Heart left ventricle (tissue), 16 donors: ENCODE data around the gene TCIRG1. TPM values are rescaled to one million over a fixed set of nuclear protein-coding genes. Genes with fewer than 3 reads are reported as not detected.

Experiments
- ATAC-seq, 4 donors: fragments of 200-7000 bp; cut with Tn5 transposase; one replicate each; pipeline ENCODE4 v1.9.1; 2020 to 2022; ENCODE audit warnings: moderate library complexity in 4 of 4, mild to moderate bottlenecking in 3 of 4, moderate number of reproducible peaks in 1 of 4
- DNase-seq, 5 donors: peaks; one replicate each; pipeline ENCODE4 v3.0.0-alpha.2; 2020
- H3K27ac ChIP-seq, 12 donors: fragments of 200-600 bp; sonication (generic) in 4 of 12; one replicate each; pipeline versions ENCODE4 v1.5.0 to v1.8.0; 2016 to 2022; ENCODE audit warnings: mild to moderate bottlenecking in 2 of 12
- H3K27me3 ChIP-seq, 9 donors: fragments of 200-600 bp; sonication (generic) in 2 of 9; one replicate each; pipeline versions ENCODE4 v1.5.1 to v1.8.0; 2016 to 2022; ENCODE audit warnings: mild to moderate bottlenecking in 3 of 9
- H3K36me3 ChIP-seq, 9 donors: fragments of 200-600 bp; sonication (generic) in 2 of 9; one replicate each; pipeline versions ENCODE4 v1.5.0 to v1.8.0; 2018 to 2022; ENCODE audit warnings: mild to moderate bottlenecking in 2 of 9
- H3K4me1 ChIP-seq, 12 donors: fragments of 200-600 bp; sonication (generic) in 4 of 12; one replicate each; pipeline versions ENCODE4 v1.5.0 to v1.8.0; 2016 to 2022; ENCODE audit warnings: mild to moderate bottlenecking in 3 of 12
- H3K4me3 ChIP-seq, 12 donors: fragments of 200-600 bp; sonication (generic) in 4 of 12; one replicate each; pipeline versions ENCODE4 v1.5.0 to v1.8.0; 2017 to 2022; ENCODE audit warnings: mild to moderate bottlenecking in 9 of 12, moderate library complexity in 4 of 12
- H3K9me3 ChIP-seq, 12 donors: fragments of 200-600 bp; sonication (generic) in 4 of 12; one replicate each; pipeline versions ENCODE4 v1.5.0 to v1.8.0; 2016 to 2022; ENCODE audit warnings: mild to moderate bottlenecking in 1 of 12
- POLR2A ChIP-seq, 2 donors: fragments of 450-650 bp; IDR thresholded peaks; one replicate each; pipeline ENCODE4 v1.6.1; 2017; ENCODE audit warnings: antibody characterized with exemption in 2 of 2, mild to moderate bottlenecking in 2 of 2, moderate library complexity in 2 of 2
- WGBS, 4 donors: extraction: QIAGEN DNeasy Blood & Tissue Kit in 2 of 4; methylation state at CpG; one replicate each; pipeline versions ENCODE4 v1.1.5 to v1.1.7; 2013 to 2018; 5-methylcytosine and 5-hydroxymethylcytosine counted together
- intact Hi-C, 10 donors: fragments of 100-400 bp; cut with DNase I; formaldehyde crosslinking; loops; one replicate each; pipeline versions ENCODE4 v1.11.1 to v1.14.2; 2022
- polyA plus RNA-seq, 2 donors: library from polyadenylated mRNA; stranded (reverse); fragments of 200-250 nt; gene quantifications; one replicate each; pipeline ENCODE4 v1.2.3, GENCODE V29; 2013
- total RNA-seq, 9 donors: library from RNA; depleted of rRNA in 2 of 9; stranded (reverse); fragments of >200 nt in 2 of 9; fragmentation: NEBNext Ultra II Directional in 3 of 9; extraction: Animal tissue kit (Norgen Biotek cat#: 25700) in 3 of 9; gene quantifications; one replicate each; pipeline versions ENCODE4 v1.1.0 to v1.2.4, GENCODE V29; 2016 to 2023
- TF ChIP-seq, protein P1 (sequence below), 12 donors: fragments of 200-600 bp; sonication (generic) in 4 of 12; IDR thresholded peaks; one replicate each; pipeline versions ENCODE4 v1.5.0 to v1.8.0; 2018 to 2022; ENCODE audit warnings: antibody characterized with exemption in 12 of 12, mild to moderate bottlenecking in 5 of 12
- donor health status: ischemic (EF 13 %, LVEDD 7.1; RV severe dilation, severe dysfunction).
- donor health status: healthy with polysubstance abuse.
- donor health status: DM: no; HTN: yes; CAD: no.
- donor health status: DM: no; HTN: no; CAD: no.
- donor health status: ischemic (EF 25% LVEDD 6.9; RV normal size, moderate dysfunction).
- donor health status: ischemic (EF 25% LVEDD 5.7; RV mildly dilated, moderate dysfunction).
- donor health status: healthy.
- donor health status: DM: yes; HTN: yes; CAD: no.
- donor health status: ischemic (EF 35%, LVEDD 5.7; RV mildly dilated, moderate dysfunction).
- donor health status: nonischemic (EF 11% LVEDD 7.7; RV severe dilation, severe dysfunction).
- donor health status: DM: yes; HTN: yes; CAD: no.
- donor health status: PGD.
- donor health status: ischemic (EF 29% LVEDD 5.4; RV normal size, mild dysfunction).
- donor health status: nonischemic (EF 23%, LVEDD 6.1; RV moderate dilation, normal function).

Gene TCIRG1
- total and polyA plus RNA-seq, 11 donors, result 10.2 to 88.7 (median 25.5) TPM

DNA sequence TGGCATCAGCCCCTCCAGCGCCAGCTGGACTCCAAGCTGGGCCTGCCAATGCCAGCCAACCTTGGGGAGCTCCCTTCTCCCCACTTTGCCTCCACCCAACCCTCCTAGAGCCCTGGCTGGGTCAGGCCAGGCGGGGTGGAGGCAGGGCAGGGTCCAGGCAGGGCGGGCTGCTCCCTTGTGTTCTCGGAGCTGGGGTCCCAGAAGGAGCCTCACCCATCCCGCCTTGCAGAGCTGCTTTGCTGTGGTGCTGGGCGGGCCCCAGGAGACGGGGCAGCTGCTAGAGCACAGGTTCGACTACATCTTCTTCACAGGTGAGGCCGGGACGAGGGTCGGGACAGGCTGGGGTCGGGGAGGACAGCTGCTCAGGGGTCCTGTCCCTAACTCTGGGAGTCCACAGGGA is 19.3 kb upstream of the TCIRG1 start:
- Histone ChIP-seq H3K4me3 (no peak overlapping the region), H3K36me3 (peaks cover 0 to under 1% (median 0%) of the 10 kb centered on the region in 9 donors), H3K9me3 (peaks cover 0 to 4% (median 0%) of the 10 kb centered on the region in 12 donors), H3K27me3 (no peaks in the 10 kb centered on the region), H3K27ac (no peak overlapping the region), H3K4me1 (peaks cover 0 to 12% (median 1%) of the 10 kb centered on the region in 12 donors)
- DNase-seq, result no peak
- TF ChIP-seq, protein P1, sequence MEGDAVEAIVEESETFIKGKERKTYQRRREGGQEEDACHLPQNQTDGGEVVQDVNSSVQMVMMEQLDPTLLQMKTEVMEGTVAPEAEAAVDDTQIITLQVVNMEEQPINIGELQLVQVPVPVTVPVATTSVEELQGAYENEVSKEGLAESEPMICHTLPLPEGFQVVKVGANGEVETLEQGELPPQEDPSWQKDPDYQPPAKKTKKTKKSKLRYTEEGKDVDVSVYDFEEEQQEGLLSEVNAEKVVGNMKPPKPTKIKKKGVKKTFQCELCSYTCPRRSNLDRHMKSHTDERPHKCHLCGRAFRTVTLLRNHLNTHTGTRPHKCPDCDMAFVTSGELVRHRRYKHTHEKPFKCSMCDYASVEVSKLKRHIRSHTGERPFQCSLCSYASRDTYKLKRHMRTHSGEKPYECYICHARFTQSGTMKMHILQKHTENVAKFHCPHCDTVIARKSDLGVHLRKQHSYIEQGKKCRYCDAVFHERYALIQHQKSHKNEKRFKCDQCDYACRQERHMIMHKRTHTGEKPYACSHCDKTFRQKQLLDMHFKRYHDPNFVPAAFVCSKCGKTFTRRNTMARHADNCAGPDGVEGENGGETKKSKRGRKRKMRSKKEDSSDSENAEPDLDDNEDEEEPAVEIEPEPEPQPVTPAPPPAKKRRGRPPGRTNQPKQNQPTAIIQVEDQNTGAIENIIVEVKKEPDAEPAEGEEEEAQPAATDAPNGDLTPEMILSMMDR (IDR thresholded peaks at IDR 0.05), result no peak
- TF ChIP-seq POLR2A (IDR thresholded peaks at IDR 0.05), result no peak
- intact Hi-C loops, result loop anchor here in 1 of 10 donors (10.0 kb wide), 1 partner anchor 185 kb away; no protein-coding TSS in a partner anchor
- ATAC-seq, result no peak
- WGBS, 4 donors, result 86 to 92% (median 90%) methylated on average over 9 to 12 of the region's 12 CpGs

DNA sequence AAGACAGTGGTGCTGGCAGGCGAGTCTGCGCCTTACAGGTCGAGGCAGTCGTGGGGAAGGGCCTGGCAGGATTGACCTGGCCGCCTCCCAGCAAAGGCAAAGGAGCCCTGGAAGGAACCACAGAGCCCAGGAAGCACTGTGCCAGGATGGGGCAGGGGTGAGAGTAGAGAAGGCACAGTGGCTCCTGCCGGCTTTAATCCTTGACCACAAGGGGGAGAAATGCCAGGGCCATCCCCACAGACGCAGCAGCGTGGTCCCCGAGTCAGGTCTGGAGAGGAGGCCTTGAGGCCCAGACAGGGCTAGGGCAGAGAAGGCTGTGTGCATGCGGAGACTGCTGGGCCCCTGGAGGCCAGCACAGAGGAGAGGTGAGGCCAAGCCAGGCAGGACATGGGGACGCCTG is 18.2 kb upstream of the TCIRG1 start:
- H3K36me3 ChIP-seq, result peaks cover 0 to 11% (median 0%) of the 10 kb centered on the region in 9 donors
- ATAC-seq, result peak in 3 of 4 donors; percentile 6 to 29 (median 21)
- no peak overlapping the region for H3K4me3 ChIP-seq
- TF ChIP-seq, protein P1 (IDR thresholded peaks at IDR 0.05), result peak in 4 of 12 donors; percentile 19 to 28 (median 24)
- no peak for TF ChIP-seq POLR2A (IDR thresholded peaks at IDR 0.05)
- intact Hi-C loops, result no loop called here
- 53 to 64% (median 60%) methylated on average over 10 to 11 of the region's 11 CpGs for WGBS, 4 donors
- no peak overlapping the region for H3K27ac ChIP-seq
- H3K4me1 ChIP-seq, result peaks cover 0 to 12% (median 1%) of the 10 kb centered on the region in 12 donors
- peak in 1 of 5 donors; percentile 40 for DNase-seq
- H3K27me3 ChIP-seq, result no peaks in the 10 kb centered on the region
- peaks cover 0 to 8% (median 0%) of the 10 kb centered on the region in 12 donors for H3K9me3 ChIP-seq

DNA sequence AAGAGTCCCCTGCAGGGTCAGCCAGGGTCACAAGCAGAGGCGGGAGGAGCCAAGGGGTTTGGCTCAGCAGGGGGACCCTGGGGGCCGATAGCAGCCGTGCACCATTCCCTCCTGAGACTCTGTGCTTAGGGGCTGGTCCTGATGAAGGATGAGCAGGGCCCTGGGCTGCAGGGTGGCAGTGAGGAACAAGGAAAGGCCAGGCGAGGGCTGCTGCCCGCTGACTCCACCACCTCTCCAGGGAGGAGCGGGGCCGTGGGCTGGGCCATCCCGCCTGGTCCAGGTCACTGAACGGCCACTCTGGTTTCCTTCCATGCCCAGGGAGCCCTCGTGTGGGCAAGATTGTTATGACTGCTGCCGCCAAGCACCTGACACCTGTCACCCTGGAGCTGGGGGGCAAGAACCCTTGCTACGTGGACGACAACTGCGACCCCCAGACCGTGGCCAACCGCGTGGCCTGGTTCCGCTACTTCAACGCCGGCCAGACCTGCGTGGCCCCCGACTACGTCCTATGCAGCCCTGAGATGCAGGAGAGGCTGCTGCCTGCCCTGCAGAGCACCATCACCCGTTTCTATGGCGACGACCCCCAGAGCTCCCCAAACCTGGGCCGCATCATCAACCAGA is 17.5 kb upstream of the TCIRG1 start:
- intact Hi-C loops, result no loop called here
- WGBS, 4 donors, result 69 to 75% (median 74%) methylated on average over 26 to 27 of the region's 27 CpGs
- Histone ChIP-seq H3K4me1 (peaks cover 0 to 12% (median 1%) of the 10 kb centered on the region in 12 donors), H3K27me3 (no peaks in the 10 kb centered on the region), H3K9me3 (peaks cover 0 to 8% (median 0%) of the 10 kb centered on the region in 12 donors), H3K4me3 (no peak overlapping the region), H3K27ac (no peak overlapping the region), H3K36me3 (peaks cover 0 to 17% (median 0%) of the 10 kb centered on the region in 9 donors)
- no peak for TF ChIP-seq POLR2A (IDR thresholded peaks at IDR 0.05)
- TF ChIP-seq, protein P1 (IDR thresholded peaks at IDR 0.05), result peak in 3 of 12 donors; percentile 7 to 12 (median 9)
- ATAC-seq, result peak in 2 of 4 donors; percentile 23 to 32
- DNase-seq, result peak in 1 of 5 donors; percentile 54

DNA sequence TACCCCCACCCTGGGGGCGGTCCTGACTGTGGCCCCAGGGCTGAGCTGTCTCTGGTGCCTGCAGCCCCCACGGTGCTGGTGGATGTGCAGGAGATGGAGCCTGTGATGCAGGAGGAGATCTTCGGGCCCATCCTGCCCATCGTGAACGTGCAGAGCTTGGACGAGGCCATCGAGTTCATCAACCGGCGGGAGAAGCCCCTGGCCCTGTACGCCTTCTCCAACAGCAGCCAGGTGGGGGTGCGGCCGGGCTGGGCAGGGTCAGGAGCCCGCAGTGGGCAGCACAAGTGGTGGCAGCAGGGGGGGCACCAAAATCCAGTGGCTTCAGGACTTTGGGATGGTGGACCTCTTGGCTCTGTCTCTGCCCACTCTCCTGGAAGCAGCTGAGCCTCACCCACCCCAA is 16.3 kb upstream of the TCIRG1 start:
- Histone ChIP-seq H3K4me1 (peaks cover 0 to 3% (median 0%) of the 10 kb centered on the region in 12 donors), H3K27ac (no peak overlapping the region), H3K27me3 (no peaks in the 10 kb centered on the region), H3K36me3 (peaks cover 0 to 17% (median 0%) of the 10 kb centered on the region in 9 donors), H3K9me3 (peaks cover 0 to 8% (median 0%) of the 10 kb centered on the region in 12 donors), H3K4me3 (no peak overlapping the region)
- TF ChIP-seq, protein P1 (IDR thresholded peaks at IDR 0.05), result no peak
- no peak for TF ChIP-seq POLR2A (IDR thresholded peaks at IDR 0.05)
- WGBS, 4 donors, result 80 to 88% (median 86%) methylated on average over 12 to 13 of the region's 13 CpGs
- no peak for ATAC-seq
- intact Hi-C loops, result no loop called here
- DNase-seq, result peak in 1 of 5 donors; percentile 39
